ENCODE measurements around the gene NDE1. TPM values are rescaled to one million over a fixed set of nuclear protein-coding genes. Genes with fewer than 3 reads are reported as not detected.

NDE1 gene
- total and polyA plus RNA-seq, 2 of the 4 experiments (the other 2 are of a cell fraction) = 22.7 to 29.2 TPM

DNA sequence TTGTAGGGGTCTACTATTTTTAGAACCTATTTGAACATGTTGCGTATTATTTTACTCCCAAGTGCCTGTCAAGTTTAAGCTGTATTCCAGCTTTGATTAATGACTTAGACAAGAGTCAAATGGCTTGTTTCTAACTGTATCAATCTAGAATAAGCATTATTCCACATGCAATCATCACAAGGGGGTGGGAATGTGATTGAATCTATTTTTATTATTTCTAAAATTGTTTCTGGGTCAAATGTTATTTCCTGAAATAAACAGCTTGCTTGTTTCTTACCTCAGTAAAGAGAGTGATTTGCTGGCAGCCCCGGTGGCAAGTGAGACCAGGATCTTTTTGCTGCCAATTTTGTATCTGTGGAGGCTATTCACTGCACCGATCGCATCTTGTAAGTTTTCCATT is 28.6 kb upstream of the NDE1 start:
- no TSS peak for BruUV-seq (replicated peaks)
- peaks cover 9% of the 10 kb centered on the region for H3K4me1 ChIP-seq (ENCODE audit: control insufficient read depth, insufficient read depth, low read length)
- in situ Hi-C loops (cut with MboI; ENCODE audit: low sequenced_read_pairs) = no loop called here
- no peak overlapping the region for H3K9ac ChIP-seq (ENCODE audit: low read depth, low read length)
- H2AK5ac ChIP-seq (ENCODE audit: low read depth, low read length) = no peak overlapping the region
- no peak overlapping the region for H4K8ac ChIP-seq (ENCODE audit: low read depth in 2 of 2, low read length in 2 of 2)
- H2BK15ac ChIP-seq (ENCODE audit: low read depth, low read length) = no peak overlapping the region
- H2AK9ac ChIP-seq (replicated peaks; ENCODE audit: low read depth, low read length, poor library complexity) = no peak overlapping the region
- H3K4me2 ChIP-seq (ENCODE audit: low read depth, low read length) = no peak overlapping the region
- no peak overlapping the region for H3K4ac ChIP-seq (ENCODE audit: low read depth, low read length)
- H3K14ac ChIP-seq (replicated peaks; ENCODE audit: low read depth, low read length) = no peak overlapping the region
- H2BK5ac ChIP-seq (ENCODE audit: low read depth, low read length, poor library complexity, severe bottlenecking) = no peak overlapping the region
- peaks cover 51% of the 10 kb centered on the region for H3K36me3 ChIP-seq (ENCODE audit: control insufficient read depth, insufficient read depth, low read length)
- no peak overlapping the region for H4K5ac ChIP-seq (ENCODE audit: low read depth, low read length)
- no CpG with 5 or more reads among the region's 4 CpGs for WGBS, 2 experiments (ENCODE audit: extremely low coverage in 2 of 2, insufficient read length in 1 of 2)
- H3K27ac ChIP-seq (ENCODE audit: insufficient read depth, low read length) = no peak overlapping the region
- DNase-seq (no peak), ATAC-seq (ENCODE audit: low read depth) (no peak)
- H4K20me1 ChIP-seq (ENCODE audit: insufficient read depth, low read length) = no peaks in the 10 kb centered on the region
- no peak overlapping the region for H2BK20ac ChIP-seq (ENCODE audit: low read depth, low read length)
- H2AFZ ChIP-seq (replicated peaks; ENCODE audit: low read length, poor library complexity) = no peak overlapping the region
- CTCF ChIA-PET = interaction anchor here (1.1 kb wide), 1 partner anchor 16 kb away, joined by 5 read pairs; no protein-coding TSS in a partner anchor
- H4K91ac ChIP-seq (ENCODE audit: insufficient read depth, low read depth, low read length) = no peak overlapping the region
- no peak overlapping the region for H3K4me3 ChIP-seq (ENCODE audit: insufficient read depth, low read depth, low read length)
- H3K79me1 ChIP-seq (ENCODE audit: low read depth in 1 of 2, low read length in 2 of 2) = peaks cover 0 to 10% of the 10 kb centered on the region in 2 experiments; a peak in 1 of 4 replicates
- no peak overlapping the region for H3K23ac ChIP-seq (ENCODE audit: low read depth, low read length)
- H3K56ac ChIP-seq (ENCODE audit: extremely low read depth, insufficient read depth, low read length) = no peak overlapping the region
- no peak overlapping the region for H2BK120ac ChIP-seq (ENCODE audit: low read depth, low read length)
- POLR2A ChIA-PET (ENCODE audit: unreplicated experiment) = no interaction called here
- intact Hi-C loops (cut with micrococcal nuclease) = no loop called here
- H3K18ac ChIP-seq (ENCODE audit: low read depth, low read length) = no peak overlapping the region
- dilution Hi-C loops (cut with HindIII; ENCODE audit: low sequenced_read_pairs, unreplicated experiment) = no loop called here
- peaks cover 21% of the 10 kb centered on the region for H3K9me1 ChIP-seq (ENCODE audit: insufficient read depth, low read length)
- no peak for TF ChIP-seq NFE2L2 (IDR thresholded peaks at IDR 0.05; ENCODE audit: low read depth, low read length)
- no peak for TF ChIP-seq CHD1 (IDR thresholded peaks at IDR 0.05; ENCODE audit: low read depth, low read length)
- TF ChIP-seq CEBPB (IDR thresholded peaks at IDR 0.05; ENCODE audit: low read depth, low read length) = no peak
- TF ChIP-seq MXI1 (IDR thresholded peaks at IDR 0.05; ENCODE audit: borderline replicate concordance, low read depth, low read length) = no peak
- no peak for TF ChIP-seq SMC3 (IDR thresholded peaks at IDR 0.05; ENCODE audit: low read depth, low read length)
- no peak for TF ChIP-seq MAZ (IDR thresholded peaks at IDR 0.05; ENCODE audit: borderline replicate concordance, low read depth, low read length)
- TF ChIP-seq, protein P1, sequence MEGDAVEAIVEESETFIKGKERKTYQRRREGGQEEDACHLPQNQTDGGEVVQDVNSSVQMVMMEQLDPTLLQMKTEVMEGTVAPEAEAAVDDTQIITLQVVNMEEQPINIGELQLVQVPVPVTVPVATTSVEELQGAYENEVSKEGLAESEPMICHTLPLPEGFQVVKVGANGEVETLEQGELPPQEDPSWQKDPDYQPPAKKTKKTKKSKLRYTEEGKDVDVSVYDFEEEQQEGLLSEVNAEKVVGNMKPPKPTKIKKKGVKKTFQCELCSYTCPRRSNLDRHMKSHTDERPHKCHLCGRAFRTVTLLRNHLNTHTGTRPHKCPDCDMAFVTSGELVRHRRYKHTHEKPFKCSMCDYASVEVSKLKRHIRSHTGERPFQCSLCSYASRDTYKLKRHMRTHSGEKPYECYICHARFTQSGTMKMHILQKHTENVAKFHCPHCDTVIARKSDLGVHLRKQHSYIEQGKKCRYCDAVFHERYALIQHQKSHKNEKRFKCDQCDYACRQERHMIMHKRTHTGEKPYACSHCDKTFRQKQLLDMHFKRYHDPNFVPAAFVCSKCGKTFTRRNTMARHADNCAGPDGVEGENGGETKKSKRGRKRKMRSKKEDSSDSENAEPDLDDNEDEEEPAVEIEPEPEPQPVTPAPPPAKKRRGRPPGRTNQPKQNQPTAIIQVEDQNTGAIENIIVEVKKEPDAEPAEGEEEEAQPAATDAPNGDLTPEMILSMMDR (conservative IDR thresholded peaks at IDR 0.05; ENCODE audit: low read depth, low read length) = no peak
- TF ChIP-seq RFX5 (IDR thresholded peaks at IDR 0.05; ENCODE audit: low read depth, low read length) = no peak
- no peak for TF ChIP-seq RCOR1 (IDR thresholded peaks at IDR 0.05; ENCODE audit: insufficient replicate concordance, low read length)
- no peak for TF ChIP-seq FOS (IDR thresholded peaks at IDR 0.05; ENCODE audit: low read depth, low read length)
- TF ChIP-seq RAD21 (IDR thresholded peaks at IDR 0.05; ENCODE audit: low read length) = no peak
- no peak for TF ChIP-seq BHLHE40 (IDR thresholded peaks at IDR 0.05; ENCODE audit: low read depth, low read length)
- TF ChIP-seq MAFK (IDR thresholded peaks at IDR 0.05; ENCODE audit: low read depth, low read length) = no peak
- TF ChIP-seq, protein P2, sequence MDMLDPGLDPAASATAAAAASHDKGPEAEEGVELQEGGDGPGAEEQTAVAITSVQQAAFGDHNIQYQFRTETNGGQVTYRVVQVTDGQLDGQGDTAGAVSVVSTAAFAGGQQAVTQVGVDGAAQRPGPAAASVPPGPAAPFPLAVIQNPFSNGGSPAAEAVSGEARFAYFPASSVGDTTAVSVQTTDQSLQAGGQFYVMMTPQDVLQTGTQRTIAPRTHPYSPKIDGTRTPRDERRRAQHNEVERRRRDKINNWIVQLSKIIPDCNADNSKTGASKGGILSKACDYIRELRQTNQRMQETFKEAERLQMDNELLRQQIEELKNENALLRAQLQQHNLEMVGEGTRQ (IDR thresholded peaks at IDR 0.05; ENCODE audit: low read depth, low read length) = no peak
- TF ChIP-seq, protein P3, sequence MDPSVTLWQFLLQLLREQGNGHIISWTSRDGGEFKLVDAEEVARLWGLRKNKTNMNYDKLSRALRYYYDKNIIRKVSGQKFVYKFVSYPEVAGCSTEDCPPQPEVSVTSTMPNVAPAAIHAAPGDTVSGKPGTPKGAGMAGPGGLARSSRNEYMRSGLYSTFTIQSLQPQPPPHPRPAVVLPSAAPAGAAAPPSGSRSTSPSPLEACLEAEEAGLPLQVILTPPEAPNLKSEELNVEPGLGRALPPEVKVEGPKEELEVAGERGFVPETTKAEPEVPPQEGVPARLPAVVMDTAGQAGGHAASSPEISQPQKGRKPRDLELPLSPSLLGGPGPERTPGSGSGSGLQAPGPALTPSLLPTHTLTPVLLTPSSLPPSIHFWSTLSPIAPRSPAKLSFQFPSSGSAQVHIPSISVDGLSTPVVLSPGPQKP (IDR thresholded peaks at IDR 0.05; ENCODE audit: borderline replicate concordance, low read depth, low read length) = no peak
- H3K27me3 ChIP-seq (ENCODE audit: control insufficient read depth, insufficient read depth, low read length) = no peaks in the 10 kb centered on the region
- no peaks in the 10 kb centered on the region for H3K9me3 ChIP-seq (ENCODE audit: control insufficient read depth, insufficient read depth, low read length)

Measured in IMR-90 (cell line).